HepG2 (cell line): Measurements from ENCODE around the gene MTF1. TPM values are rescaled to one million over a fixed set of nuclear protein-coding genes. Genes with fewer than 3 reads are reported as not detected.
A peak's percentile ranks its signal among the peaks of the same experiment; 100 is the strongest.

Source experiments
- ATF1 ChIP-seq: IDR thresholded peaks from 2 replicates; pipeline ENCODE4 v1.6.1; 2016; ENCODE audit warnings: mild to moderate bottlenecking, control low read depth
- CCDC6 ChIP-seq: sonication (generic); formaldehyde crosslinking; IDR thresholded peaks from 2 replicates; pipeline ENCODE4 v1.8.1; 2022; ENCODE audit warnings: mild to moderate bottlenecking, missing genetic modification reagents, moderate library complexity
- HNF4G ChIP-seq, 2 experiments: sonication (generic) in 1 of 2; formaldehyde crosslinking in 1 of 2; IDR thresholded peaks; 2 replicates each; pipeline versions ENCODE4 v1.4.0 to v1.6.1; 2011 to 2020; ENCODE audit warnings: borderline replicate concordance in 2 of 2, low read depth in 2 of 2, mild to moderate bottlenecking in 2 of 2, low read length in 1 of 2, missing genetic modification reagents in 1 of 2, moderate library complexity in 1 of 2
- IKZF4 ChIP-seq: sonication (generic); formaldehyde crosslinking; IDR thresholded peaks from 2 replicates; pipeline ENCODE4 v1.5.1; 2020; ENCODE audit warnings: borderline replicate concordance, mild to moderate bottlenecking, low read depth, missing genetic modification reagents; ENCODE audit errors: not compliant biosample characterization
- IRF2 ChIP-seq: IDR thresholded peaks from 2 replicates; pipeline ENCODE4 v1.6.1; 2018; ENCODE audit warnings: missing genetic modification reagents, missing compliant biosample characterization
- KDM6A ChIP-seq: IDR thresholded peaks from 2 replicates; pipeline ENCODE4 v1.6.1; 2016; ENCODE audit warnings: low read depth
- NFRKB ChIP-seq: fragments of 450-650 bp; IDR thresholded peaks from 2 replicates; pipeline ENCODE4 v1.6.1; 2017
- RBAK ChIP-seq: sonication (generic); formaldehyde crosslinking; IDR thresholded peaks from 2 replicates; pipeline ENCODE4 v1.5.1; 2020; ENCODE audit warnings: mild to moderate bottlenecking, missing genetic modification reagents
- RBM22 ChIP-seq: fragments of 200-400 bp; formaldehyde crosslinking; optimal IDR thresholded peaks from 2 replicates; pipeline ENCODE3; 2017; ENCODE audit warnings: mild to moderate bottlenecking, low read length, moderate library complexity
- SALL1 ChIP-seq: sonication (generic); formaldehyde crosslinking; IDR thresholded peaks from 2 replicates; pipeline ENCODE4 v1.8.0; 2022; ENCODE audit warnings: mild to moderate bottlenecking, missing genetic modification reagents
- SIX4 ChIP-seq: sonication (generic); formaldehyde crosslinking; IDR thresholded peaks from 2 replicates; pipeline ENCODE4 v1.4.0; 2020; ENCODE audit warnings: missing genetic modification reagents
- SKI ChIP-seq: fragments of 450-650 bp; IDR thresholded peaks from one replicate; pipeline ENCODE4 v1.6.1; 2018; ENCODE audit warnings: mild to moderate bottlenecking; ENCODE audit not compliant: partially characterized antibody
- TCF7L2 ChIP-seq: IDR thresholded peaks from 2 replicates; pipeline ENCODE4 v1.6.1; 2011; ENCODE audit warnings: mild to moderate bottlenecking, low read depth, low read length, moderate library complexity
- TOE1 ChIP-seq: sonication (generic); formaldehyde crosslinking; IDR thresholded peaks from 2 replicates; pipeline ENCODE4 v1.4.0; 2020; ENCODE audit warnings: mild to moderate bottlenecking, missing genetic modification reagents
- ZBTB38 ChIP-seq: sonication (generic); formaldehyde crosslinking; IDR thresholded peaks from 2 replicates; pipeline ENCODE4 v1.5.1; 2020; ENCODE audit warnings: mild to moderate bottlenecking, missing genetic modification reagents
- ZMYM3 ChIP-seq: sonication (generic); formaldehyde crosslinking; IDR thresholded peaks from 2 replicates; pipeline ENCODE4 v1.5.1; 2020; ENCODE audit warnings: mild to moderate bottlenecking, missing genetic modification reagents
- ZNF207 ChIP-seq: fragments of 450-650 bp; IDR thresholded peaks from 2 replicates; pipeline ENCODE4 v1.6.1; 2016; ENCODE audit warnings: antibody characterized with exemption, borderline replicate concordance
- ZNF230 ChIP-seq: sonication (generic); formaldehyde crosslinking; IDR thresholded peaks from 2 replicates; pipeline ENCODE4 v1.4.0; 2020; ENCODE audit warnings: mild to moderate bottlenecking, missing genetic modification reagents
- ZNF251 ChIP-seq: sonication (generic); formaldehyde crosslinking; IDR thresholded peaks from 2 replicates; pipeline ENCODE4 v1.9.0; 2021; ENCODE audit warnings: mild to moderate bottlenecking, missing genetic modification reagents
- ZNF3 ChIP-seq: IDR thresholded peaks from 2 replicates; pipeline ENCODE4 v1.7.0; 2017; ENCODE audit warnings: inconsistent platforms
- ZNF558 ChIP-seq: sonication (generic); formaldehyde crosslinking; IDR thresholded peaks from 2 replicates; pipeline ENCODE4 v1.9.0; 2022; ENCODE audit warnings: mild to moderate bottlenecking, missing genetic modification reagents, borderline replicate concordance
- polyA plus RNA-seq, 8 experiments: library from polyadenylated mRNA; depleted of rRNA in 3 of 8; stranded (reverse) in 7 of 8; unstranded in 1 of 8; fragments of >200 nt; fragmentation: Illumina TruSeq in 4 of 8; extraction: Trizol in 4 of 8; gene quantifications; 2 replicates each; pipeline versions ENCODE4 v1.2.1 to v1.2.3, GENCODE V29; 2011 to 2016; ENCODE audit warnings: low read depth in 4 of 8, missing spikeins in 1 of 8, mixed read lengths in 1 of 8; ENCODE audit not compliant: insufficient read depth in 1 of 8
- total RNA-seq, 5 experiments: library from RNA; depleted of rRNA; stranded (reverse); fragments of >200 nt; fragmentation: Illumina TruSeq; extraction: Trizol; gene quantifications; 2 replicates each; pipeline ENCODE4 v1.2.3, GENCODE V29; 2016; ENCODE audit warnings: low read depth in 1 of 5
- TF ChIP-seq, protein P1 (sequence below): sonication (generic); formaldehyde crosslinking; IDR thresholded peaks from 2 replicates; pipeline ENCODE4 v1.4.0; 2020; ENCODE audit warnings: low read depth, missing genetic modification reagents
- TF ChIP-seq, protein P2 (sequence below): sonication (generic); formaldehyde crosslinking; conservative IDR thresholded peaks from 2 replicates; pipeline ENCODE4 v1.5.0; 2020; ENCODE audit warnings: missing genetic modification reagents
- TF ChIP-seq, protein P3 (sequence below): sonication (generic); formaldehyde crosslinking; IDR thresholded peaks from 2 replicates; pipeline ENCODE4 v1.4.0; 2020; ENCODE audit warnings: missing genetic modification reagents, borderline replicate concordance

Gene MTF1
- total and polyA plus RNA-seq, 2 of the 13 experiments (the other 11 are each of a cell fraction or from before 2014, with no cell fraction given): 2.4 to 3.3 TPM

DNA sequence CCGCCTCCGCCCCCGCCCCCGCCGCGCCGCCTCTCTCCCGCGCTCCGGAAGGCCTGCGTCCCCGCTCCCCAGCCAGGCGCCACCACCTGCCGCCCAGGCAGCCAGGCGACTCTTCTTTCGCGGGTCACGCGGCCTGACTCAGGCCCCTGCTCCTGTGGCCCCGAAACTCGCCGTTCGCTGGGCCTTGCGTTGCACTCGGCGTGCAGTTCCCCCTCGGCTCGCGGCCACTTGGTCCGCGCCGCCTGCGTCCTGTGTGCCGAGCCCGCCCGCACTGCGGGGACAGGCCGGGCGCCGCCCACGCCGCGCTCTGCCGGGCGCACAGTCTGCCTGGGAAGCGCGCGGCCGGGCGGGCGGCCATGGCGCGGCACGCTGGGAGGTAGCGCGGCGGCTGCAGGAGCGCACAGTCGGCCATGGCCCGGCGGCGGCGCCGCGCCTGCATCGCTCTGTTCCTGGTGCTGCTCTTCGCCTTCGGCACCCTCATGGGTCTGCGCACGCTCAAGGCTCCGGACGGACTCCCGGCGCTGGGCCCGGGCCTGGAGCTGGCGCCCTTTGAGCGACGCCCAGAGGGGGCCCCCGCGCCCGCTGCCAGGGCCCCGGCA is 65.5 kb downstream of the MTF1 start, which contains the start of gene MANEAL (continued):
- TF ChIP-seq TOE1: no peak
- no peak for TF ChIP-seq RBAK (CRISPR knock-in tag)
- TF ChIP-seq HNF4G (IDR thresholded peaks at IDR 0.05; ENCODE audit: borderline replicate concordance, low read depth, low read length): no peak
- TF ChIP-seq HNF4G (CRISPR knock-in tag; IDR thresholded peaks at IDR 0.05; ENCODE audit: borderline replicate concordance, low read depth): peak; percentile 54; the same call in 1 of the 2 replicates
- TF ChIP-seq, protein P1, sequence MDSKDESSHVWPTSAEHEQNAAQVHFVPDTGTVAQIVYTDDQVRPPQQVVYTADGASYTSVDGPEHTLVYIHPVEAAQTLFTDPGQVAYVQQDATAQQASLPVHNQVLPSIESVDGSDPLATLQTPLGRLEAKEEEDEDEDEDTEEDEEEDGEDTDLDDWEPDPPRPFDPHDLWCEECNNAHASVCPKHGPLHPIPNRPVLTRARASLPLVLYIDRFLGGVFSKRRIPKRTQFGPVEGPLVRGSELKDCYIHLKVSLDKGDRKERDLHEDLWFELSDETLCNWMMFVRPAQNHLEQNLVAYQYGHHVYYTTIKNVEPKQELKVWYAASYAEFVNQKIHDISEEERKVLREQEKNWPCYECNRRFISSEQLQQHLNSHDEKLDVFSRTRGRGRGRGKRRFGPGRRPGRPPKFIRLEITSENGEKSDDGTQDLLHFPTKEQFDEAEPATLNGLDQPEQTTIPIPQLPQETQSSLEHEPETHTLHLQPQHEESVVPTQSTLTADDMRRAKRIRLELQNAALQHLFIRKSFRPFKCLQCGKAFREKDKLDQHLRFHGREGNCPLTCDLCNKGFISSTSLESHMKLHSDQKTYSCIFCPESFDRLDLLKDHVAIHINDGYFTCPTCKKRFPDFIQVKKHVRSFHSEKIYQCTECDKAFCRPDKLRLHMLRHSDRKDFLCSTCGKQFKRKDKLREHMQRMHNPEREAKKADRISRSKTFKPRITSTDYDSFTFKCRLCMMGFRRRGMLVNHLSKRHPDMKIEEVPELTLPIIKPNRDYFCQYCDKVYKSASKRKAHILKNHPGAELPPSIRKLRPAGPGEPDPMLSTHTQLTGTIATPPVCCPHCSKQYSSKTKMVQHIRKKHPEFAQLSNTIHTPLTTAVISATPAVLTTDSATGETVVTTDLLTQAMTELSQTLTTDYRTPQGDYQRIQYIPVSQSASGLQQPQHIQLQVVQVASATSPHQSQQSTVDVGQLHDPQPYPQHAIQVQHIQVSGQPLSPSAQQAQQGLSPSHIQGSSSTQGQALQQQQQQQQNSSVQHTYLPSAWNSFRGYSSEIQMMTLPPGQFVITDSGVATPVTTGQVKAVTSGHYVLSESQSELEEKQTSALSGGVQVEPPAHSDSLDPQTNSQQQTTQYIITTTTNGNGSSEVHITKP (CRISPR knock-in tag): peak; percentile 95
- TF ChIP-seq RBM22: no peak
- TF ChIP-seq ZNF251 (CRISPR knock-in tag): no peak
- TF ChIP-seq ZMYM3 (CRISPR knock-in tag): no peak
- no peak for TF ChIP-seq ZNF230 (CRISPR knock-in tag)
- peak; percentile 53 for TF ChIP-seq SALL1 (CRISPR knock-in tag)
- no peak for TF ChIP-seq ZNF207
- TF ChIP-seq IRF2: no peak
- no peak for TF ChIP-seq KDM6A (CRISPR knock-in tag)
- peak; percentile 59 for TF ChIP-seq IKZF4 (CRISPR knock-in tag)
- TF ChIP-seq CCDC6: no peak
- TF ChIP-seq ZBTB38 (CRISPR knock-in tag): peak; percentile 60; the same call in 1 of the 2 replicates
- TF ChIP-seq SIX4 (CRISPR knock-in tag): no peak
- TF ChIP-seq ZNF558: no peak
- no peak for TF ChIP-seq ATF1 (CRISPR knock-in tag)
- TF ChIP-seq, protein P2, sequence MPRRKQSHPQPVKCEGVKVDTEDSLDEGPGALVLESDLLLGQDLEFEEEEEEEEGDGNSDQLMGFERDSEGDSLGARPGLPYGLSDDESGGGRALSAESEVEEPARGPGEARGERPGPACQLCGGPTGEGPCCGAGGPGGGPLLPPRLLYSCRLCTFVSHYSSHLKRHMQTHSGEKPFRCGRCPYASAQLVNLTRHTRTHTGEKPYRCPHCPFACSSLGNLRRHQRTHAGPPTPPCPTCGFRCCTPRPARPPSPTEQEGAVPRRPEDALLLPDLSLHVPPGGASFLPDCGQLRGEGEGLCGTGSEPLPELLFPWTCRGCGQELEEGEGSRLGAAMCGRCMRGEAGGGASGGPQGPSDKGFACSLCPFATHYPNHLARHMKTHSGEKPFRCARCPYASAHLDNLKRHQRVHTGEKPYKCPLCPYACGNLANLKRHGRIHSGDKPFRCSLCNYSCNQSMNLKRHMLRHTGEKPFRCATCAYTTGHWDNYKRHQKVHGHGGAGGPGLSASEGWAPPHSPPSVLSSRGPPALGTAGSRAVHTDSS (CRISPR knock-in tag): no peak
- TF ChIP-seq NFRKB: no peak
- TF ChIP-seq SKI: peak; percentile 56
- no peak for TF ChIP-seq TCF7L2
- TF ChIP-seq, protein P3, sequence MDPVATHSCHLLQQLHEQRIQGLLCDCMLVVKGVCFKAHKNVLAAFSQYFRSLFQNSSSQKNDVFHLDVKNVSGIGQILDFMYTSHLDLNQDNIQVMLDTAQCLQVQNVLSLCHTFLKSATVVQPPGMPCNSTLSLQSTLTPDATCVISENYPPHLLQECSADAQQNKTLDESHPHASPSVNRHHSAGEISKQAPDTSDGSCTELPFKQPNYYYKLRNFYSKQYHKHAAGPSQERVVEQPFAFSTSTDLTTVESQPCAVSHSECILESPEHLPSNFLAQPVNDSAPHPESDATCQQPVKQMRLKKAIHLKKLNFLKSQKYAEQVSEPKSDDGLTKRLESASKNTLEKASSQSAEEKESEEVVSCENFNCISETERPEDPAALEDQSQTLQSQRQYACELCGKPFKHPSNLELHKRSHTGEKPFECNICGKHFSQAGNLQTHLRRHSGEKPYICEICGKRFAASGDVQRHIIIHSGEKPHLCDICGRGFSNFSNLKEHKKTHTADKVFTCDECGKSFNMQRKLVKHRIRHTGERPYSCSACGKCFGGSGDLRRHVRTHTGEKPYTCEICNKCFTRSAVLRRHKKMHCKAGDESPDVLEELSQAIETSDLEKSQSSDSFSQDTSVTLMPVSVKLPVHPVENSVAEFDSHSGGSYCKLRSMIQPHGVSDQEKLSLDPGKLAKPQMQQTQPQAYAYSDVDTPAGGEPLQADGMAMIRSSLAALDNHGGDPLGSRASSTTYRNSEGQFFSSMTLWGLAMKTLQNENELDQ (CRISPR knock-in tag): no peak
- no peak for TF ChIP-seq ZNF3
